ENCODE results near the gene ZNF598. TPM values are rescaled to one million over a fixed set of nuclear protein-coding genes. Genes with fewer than 3 reads are reported as not detected.

ZNF598 gene
- total and polyA plus RNA-seq, 10 of the 15 experiments (the other 5 are each of a cell fraction or from before 2014, with no cell fraction given): 0.08 to 74.0 (median 14.4) TPM

GRCh38 chr16:1953734-1954133 is 55.9 kb downstream of the ZNF598 start:
- Histone ChIP-seq H3K79me2 (ENCODE audit: control insufficient read depth, insufficient read depth, low read length) (no peaks in the 10 kb centered on the region), H3K4me1 (ENCODE audit: control insufficient read depth, insufficient read depth, low read length) (peaks cover under 1% of the 10 kb centered on the region; the same call in 1 of the 2 replicates), H3K27ac (ENCODE audit: control insufficient read depth, insufficient read depth) (no peak overlapping the region), H3K4me3 (no peak overlapping the region), H2AFZ (ENCODE audit: control insufficient read depth, low read depth, low read length) (no peak overlapping the region), H3K4me2 (ENCODE audit: control insufficient read depth, insufficient read depth) (no peak overlapping the region), H3K9ac (ENCODE audit: control insufficient read depth, insufficient read depth, low read length) (no peak overlapping the region), H3K27me3 (replicated peaks in 1 of 2; ENCODE audit: control insufficient read depth in 2 of 2, insufficient read depth in 2 of 2, low read length in 1 of 2) (no peaks in the 10 kb centered on the region; a peak in 1 of 4 replicates), H4K20me1 (ENCODE audit: control insufficient read depth, insufficient read depth) (no peaks in the 10 kb centered on the region), H3K9me3 (replicated peaks; ENCODE audit: control insufficient read depth, insufficient read depth, low read length) (no peaks in the 10 kb centered on the region), H3K36me3 (ENCODE audit: control insufficient read depth in 2 of 2, insufficient read depth in 2 of 2, low read length in 1 of 2) (no peaks in the 10 kb centered on the region)
- FAIRE-seq (no peak), DNase-seq (ENCODE audit: low read depth, low spot score) (no peak), ATAC-seq (no peak)
- no peak for TF ChIP-seq CBX3 (IDR thresholded peaks at IDR 0.05; ENCODE audit: borderline replicate concordance, low read depth)
- no peak for TF ChIP-seq PBX3 (IDR thresholded peaks at IDR 0.05; ENCODE audit: insufficient replicate concordance, low read depth, low read length)
- no peak for TF ChIP-seq BRCA1 (IDR thresholded peaks at IDR 0.05; ENCODE audit: low read depth, low read length)
- TF ChIP-seq KLF5 (IDR thresholded peaks at IDR 0.05; ENCODE audit: partially characterized antibody): no peak
- TF ChIP-seq SMAD5 (IDR thresholded peaks at IDR 0.05; ENCODE audit: low read depth): no peak
- in situ Hi-C loops (cut with MboI) (no loop called here), intact Hi-C loops (cut with micrococcal nuclease; ENCODE audit: unreplicated experiment) (no loop called here)
- 61% methylated on average over 22 of the region's 22 CpGs for WGBS (ENCODE audit: insufficient coverage, insufficient replicate concordance, low lambda C conversion rate, missing lambda C conversion rate)
- SMC1A ChIA-PET (ENCODE audit: uncharacterized antibody, unreplicated experiment): no interaction called here
- POLR2A ChIA-PET: no interaction called here
- BruUV-seq (replicated peaks): no TSS peak
- CTCF ChIA-PET: no interaction called here
- RAD21 ChIA-PET (ENCODE audit: unreplicated experiment): no interaction called here

GRCh38 chr16:1950559-1950958 is 59.1 kb downstream of the ZNF598 start:
- H4K20me1 ChIP-seq (ENCODE audit: control insufficient read depth, insufficient read depth): no peaks in the 10 kb centered on the region
- in situ Hi-C loops (cut with MboI): no loop called here
- H3K36me3 ChIP-seq (ENCODE audit: control insufficient read depth in 2 of 2, insufficient read depth in 2 of 2, low read length in 1 of 2): no peaks in the 10 kb centered on the region
- H3K9ac ChIP-seq (ENCODE audit: control insufficient read depth, insufficient read depth, low read length): no peak overlapping the region
- ChIA-PET RAD21 (ENCODE audit: unreplicated experiment) (no interaction called here), POLR2A (interaction anchor here (1.0 kb wide), 1 partner anchor 14 kb away, joined by 3 read pairs; the partner anchor contains the start of gene RPS2), CTCF (no interaction called here), SMC1A (ENCODE audit: uncharacterized antibody, unreplicated experiment) (interaction anchor here (0.7 kb wide), 1 partner anchor 21 kb away, joined by 3 read pairs; the partner anchor contains the start of gene TBL3)
- no peaks in the 10 kb centered on the region; a peak in 1 of 4 replicates for H3K27me3 ChIP-seq (replicated peaks in 1 of 2; ENCODE audit: control insufficient read depth in 2 of 2, insufficient read depth in 2 of 2, low read length in 1 of 2)
- no peaks in the 10 kb centered on the region for H3K4me1 ChIP-seq (ENCODE audit: control insufficient read depth, insufficient read depth, low read length)
- no peaks in the 10 kb centered on the region for H3K9me3 ChIP-seq (replicated peaks; ENCODE audit: control insufficient read depth, insufficient read depth, low read length)
- H2AFZ ChIP-seq (ENCODE audit: control insufficient read depth, low read depth, low read length): no peak overlapping the region
- WGBS (ENCODE audit: insufficient coverage, insufficient replicate concordance, low lambda C conversion rate, missing lambda C conversion rate): 69% methylated on average over 19 of the region's 19 CpGs
- H3K79me2 ChIP-seq (ENCODE audit: control insufficient read depth, insufficient read depth, low read length): no peaks in the 10 kb centered on the region
- H3K4me3 ChIP-seq: no peak overlapping the region
- no peak for ATAC-seq
- no peak for FAIRE-seq
- intact Hi-C loops (cut with micrococcal nuclease; ENCODE audit: unreplicated experiment): no loop called here
- no peak for DNase-seq (ENCODE audit: low read depth, low spot score)
- H3K27ac ChIP-seq (ENCODE audit: control insufficient read depth, insufficient read depth): no peak overlapping the region
- no TSS peak for BruUV-seq (replicated peaks)
- no peak overlapping the region for H3K4me2 ChIP-seq (ENCODE audit: control insufficient read depth, insufficient read depth)
- TF ChIP-seq SREBF1 (IDR thresholded peaks at IDR 0.05; ENCODE audit: low read length) (no peak), YBX1 (IDR thresholded peaks at IDR 0.05) (no peak), E2F4 (IDR thresholded peaks at IDR 0.05; ENCODE audit: low read depth, low read length) (no peak), ZZZ3 (IDR thresholded peaks at IDR 0.05; ENCODE audit: control insufficient read depth, insufficient read length, low read depth) (no peak), PBX3 (IDR thresholded peaks at IDR 0.05; ENCODE audit: insufficient replicate concordance, low read depth, low read length) (no peak), DPF2 (IDR thresholded peaks at IDR 0.05) (no peak), CREM (IDR thresholded peaks at IDR 0.05; ENCODE audit: low read depth) (no peak)
- TF ChIP-seq, protein P1, sequence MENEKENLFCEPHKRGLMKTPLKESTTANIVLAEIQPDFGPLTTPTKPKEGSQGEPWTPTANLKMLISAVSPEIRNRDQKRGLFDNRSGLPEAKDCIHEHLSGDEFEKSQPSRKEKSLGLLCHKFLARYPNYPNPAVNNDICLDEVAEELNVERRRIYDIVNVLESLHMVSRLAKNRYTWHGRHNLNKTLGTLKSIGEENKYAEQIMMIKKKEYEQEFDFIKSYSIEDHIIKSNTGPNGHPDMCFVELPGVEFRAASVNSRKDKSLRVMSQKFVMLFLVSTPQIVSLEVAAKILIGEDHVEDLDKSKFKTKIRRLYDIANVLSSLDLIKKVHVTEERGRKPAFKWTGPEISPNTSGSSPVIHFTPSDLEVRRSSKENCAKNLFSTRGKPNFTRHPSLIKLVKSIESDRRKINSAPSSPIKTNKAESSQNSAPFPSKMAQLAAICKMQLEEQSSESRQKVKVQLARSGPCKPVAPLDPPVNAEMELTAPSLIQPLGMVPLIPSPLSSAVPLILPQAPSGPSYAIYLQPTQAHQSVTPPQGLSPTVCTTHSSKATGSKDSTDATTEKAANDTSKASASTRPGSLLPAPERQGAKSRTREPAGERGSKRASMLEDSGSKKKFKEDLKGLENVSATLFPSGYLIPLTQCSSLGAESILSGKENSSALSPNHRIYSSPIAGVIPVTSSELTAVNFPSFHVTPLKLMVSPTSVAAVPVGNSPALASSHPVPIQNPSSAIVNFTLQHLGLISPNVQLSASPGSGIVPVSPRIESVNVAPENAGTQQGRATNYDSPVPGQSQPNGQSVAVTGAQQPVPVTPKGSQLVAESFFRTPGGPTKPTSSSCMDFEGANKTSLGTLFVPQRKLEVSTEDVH (IDR thresholded peaks at IDR 0.05; ENCODE audit: low read depth, partially characterized antibody): no peak
